HEK293 (cell line): ENCODE results near the gene ALOX5AP.

Experiments
- CTCF ChIA-PET: fragments of 350-600 bp; formaldehyde crosslinking; extraction: SDS; loops from one replicate; lab custom pipeline; 2021; ENCODE audit warnings: antibody characterized with exemption; lab: Yijun Ruan, JAX
- POLR2A ChIA-PET: fragments of 300-600 bp; formaldehyde crosslinking; extraction: SDS; loops from one replicate; lab custom pipeline; 2020; ENCODE audit warnings: antibody characterized with exemption, inconsistent platforms; lab: Yijun Ruan, JAX
- H3K27ac ChIP-seq: fragments of 200-500 bp; sonication (Bioruptor generic); 2 replicates; pipeline ENCODE4 v1.5.1; 2014; ENCODE audit warnings: low read depth, low read length, control low read depth, inconsistent platforms; ENCODE audit errors: extremely low read depth
- H3K36me3 ChIP-seq, 2 experiments: fragments of 200-500 bp in 1 of 2; sonication (Bioruptor generic) in 1 of 2; 1 replicate in 1 of 2; 2 replicates in 1 of 2; pipeline ENCODE4 v1.5.1; 2014 to 2017; ENCODE audit warnings: inconsistent platforms in 2 of 2, low read length in 2 of 2; ENCODE audit not compliant: control insufficient read depth in 2 of 2, insufficient read depth in 1 of 2
- H3K4me1 ChIP-seq: fragments of 200-500 bp; sonication (Bioruptor generic); 2 replicates; pipeline ENCODE4 v1.5.1; 2014; ENCODE audit warnings: mild to moderate bottlenecking, low read length, inconsistent platforms; ENCODE audit not compliant: control insufficient read depth, insufficient read depth
- H3K4me3 ChIP-seq: 2 replicates; pipeline ENCODE4 v1.5.1; 2011; ENCODE audit warnings: low read depth, mild to moderate bottlenecking, control low read depth, low read length, moderate library complexity
- H3K9me3 ChIP-seq: fragments of 200-500 bp; sonication (Bioruptor generic); 2 replicates; pipeline ENCODE4 v1.5.1; 2014; ENCODE audit warnings: low read depth, low read length, inconsistent platforms; ENCODE audit not compliant: control insufficient read depth, insufficient read depth
- KLF10 ChIP-seq: fragments of 450-650 bp; IDR thresholded peaks from 2 replicates; pipeline ENCODE4 v1.5.1; 2018; ENCODE audit warnings: missing biosample characterization, mild to moderate bottlenecking, missing genetic modification characterization
- OSR2 ChIP-seq: fragments of 450-650 bp; formaldehyde crosslinking; IDR thresholded peaks from 2 replicates; pipeline ENCODE4 v1.5.1; 2016; ENCODE audit warnings: missing biosample characterization, missing genetic modification characterization
- RBAK ChIP-seq: fragments of 450-650 bp; formaldehyde crosslinking; IDR thresholded peaks from 2 replicates; pipeline ENCODE4 v1.5.1; 2016; ENCODE audit warnings: missing biosample characterization, missing genetic modification characterization
- ZFP3 ChIP-seq: fragments of 450-650 bp; formaldehyde crosslinking; IDR thresholded peaks from 2 replicates; pipeline ENCODE4 v1.5.1; 2016; ENCODE audit warnings: low read depth, missing biosample characterization, missing genetic modification characterization
- ZNF132 ChIP-seq: fragments of 450-650 bp; formaldehyde crosslinking; IDR thresholded peaks from 2 replicates; pipeline ENCODE4 v1.5.1; 2017; ENCODE audit warnings: missing biosample characterization, missing genetic modification characterization, borderline replicate concordance
- ZNF223 ChIP-seq: fragments of 450-650 bp; formaldehyde crosslinking; IDR thresholded peaks from 2 replicates; pipeline ENCODE4 v1.5.1; 2016; ENCODE audit warnings: missing biosample characterization, missing genetic modification characterization
- ZNF274 ChIP-seq, 2 experiments: fragments of 200-500 bp in 1 of 2; fragments of 450-650 bp in 1 of 2; sonication (Bioruptor generic) in 1 of 2; formaldehyde crosslinking in 1 of 2; IDR thresholded peaks; 2 replicates each; pipeline versions ENCODE4 v1.5.1 to v1.6.1; 2014 to 2016; ENCODE audit warnings: borderline replicate concordance in 1 of 2, inconsistent platforms in 1 of 2, low read length in 1 of 2, missing biosample characterization in 1 of 2, missing genetic modification characterization in 1 of 2
- ZNF366 ChIP-seq: fragments of 450-650 bp; formaldehyde crosslinking; conservative IDR thresholded peaks from 2 replicates; pipeline ENCODE4 v1.5.1; 2016; ENCODE audit warnings: missing biosample characterization, missing genetic modification characterization
- ZNF555 ChIP-seq: fragments of 450-650 bp; formaldehyde crosslinking; conservative IDR thresholded peaks from 2 replicates; pipeline ENCODE4 v1.5.1; 2017; ENCODE audit warnings: missing biosample characterization, mild to moderate bottlenecking, missing genetic modification characterization, inconsistent platforms
- ZNF560 ChIP-seq: fragments of 450-650 bp; formaldehyde crosslinking; IDR thresholded peaks from 2 replicates; pipeline ENCODE4 v1.5.1; 2017; ENCODE audit warnings: missing biosample characterization, missing genetic modification characterization, borderline replicate concordance
- ZNF596 ChIP-seq: fragments of 450-650 bp; IDR thresholded peaks from 2 replicates; pipeline ENCODE4 v1.5.0; 2018; ENCODE audit warnings: missing biosample characterization, mild to moderate bottlenecking, missing genetic modification characterization, moderate library complexity
- ZNF670 ChIP-seq: fragments of 450-650 bp; formaldehyde crosslinking; IDR thresholded peaks from 2 replicates; pipeline ENCODE4 v1.5.1; 2016; ENCODE audit warnings: missing biosample characterization, missing genetic modification characterization, low read depth
- ZSCAN16 ChIP-seq: fragments of 450-650 bp; formaldehyde crosslinking; IDR thresholded peaks from 2 replicates; pipeline ENCODE4 v1.5.1; 2016; ENCODE audit warnings: missing biosample characterization, missing genetic modification characterization
- ZSCAN23 ChIP-seq: fragments of 450-650 bp; formaldehyde crosslinking; IDR thresholded peaks from 2 replicates; pipeline ENCODE4 v1.5.1; 2016; ENCODE audit warnings: missing biosample characterization, missing genetic modification characterization
- ZSCAN30 ChIP-seq: fragments of 450-650 bp; IDR thresholded peaks from 2 replicates; pipeline ENCODE4 v1.5.1; 2018; ENCODE audit warnings: missing biosample characterization, mild to moderate bottlenecking, missing genetic modification characterization, moderate library complexity
- TF ChIP-seq, protein P1 (sequence below): fragments of 450-650 bp; formaldehyde crosslinking; IDR thresholded peaks from 2 replicates; pipeline ENCODE4 v1.5.1; 2016; ENCODE audit warnings: missing biosample characterization, missing genetic modification characterization, borderline replicate concordance
- TF ChIP-seq, protein P2 (sequence below): fragments of 450-650 bp; formaldehyde crosslinking; IDR thresholded peaks from 2 replicates; pipeline ENCODE4 v1.5.1; 2017; ENCODE audit warnings: missing biosample characterization, missing genetic modification characterization
- TF ChIP-seq, protein P3 (sequence below): fragments of 450-650 bp; formaldehyde crosslinking; conservative IDR thresholded peaks from 2 replicates; pipeline ENCODE4 v1.5.1; 2016; ENCODE audit warnings: low read depth, missing biosample characterization, missing genetic modification characterization

ALOX5AP gene

DNA sequence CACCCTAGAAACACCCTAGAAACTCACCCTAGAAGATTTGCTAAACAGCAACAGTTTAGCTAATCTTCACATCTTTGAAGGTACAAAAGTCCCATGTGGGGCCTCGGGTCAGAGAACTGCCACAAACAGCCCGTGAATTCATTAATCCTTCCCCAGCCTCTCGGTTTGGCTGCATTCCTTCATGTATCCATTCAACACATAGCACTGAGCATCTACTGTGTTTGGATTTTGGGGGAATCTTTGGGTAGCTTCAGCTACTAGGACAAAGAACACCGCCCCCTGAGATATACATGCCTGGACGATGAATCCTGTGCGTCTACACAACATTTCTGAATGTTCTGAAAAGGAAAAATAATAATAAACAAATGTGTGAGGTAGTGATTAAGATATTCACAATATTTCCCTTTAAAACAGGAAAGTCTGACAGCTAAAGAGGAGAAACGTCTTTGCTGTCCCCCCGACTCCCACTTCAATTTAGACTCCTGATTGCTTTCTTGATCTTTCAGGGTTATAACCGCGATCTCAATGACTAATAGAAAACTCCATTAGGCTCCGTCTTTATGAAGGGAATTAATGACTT is 63.5 kb downstream of the ALOX5AP start (continued):
- TF ChIP-seq ZNF670 (tag by site-specific recombination) = no peak
- no peak for TF ChIP-seq KLF10 (tag by site-specific recombination)
- TF ChIP-seq OSR2 (tag by site-specific recombination) = no peak
- TF ChIP-seq, protein P1, sequence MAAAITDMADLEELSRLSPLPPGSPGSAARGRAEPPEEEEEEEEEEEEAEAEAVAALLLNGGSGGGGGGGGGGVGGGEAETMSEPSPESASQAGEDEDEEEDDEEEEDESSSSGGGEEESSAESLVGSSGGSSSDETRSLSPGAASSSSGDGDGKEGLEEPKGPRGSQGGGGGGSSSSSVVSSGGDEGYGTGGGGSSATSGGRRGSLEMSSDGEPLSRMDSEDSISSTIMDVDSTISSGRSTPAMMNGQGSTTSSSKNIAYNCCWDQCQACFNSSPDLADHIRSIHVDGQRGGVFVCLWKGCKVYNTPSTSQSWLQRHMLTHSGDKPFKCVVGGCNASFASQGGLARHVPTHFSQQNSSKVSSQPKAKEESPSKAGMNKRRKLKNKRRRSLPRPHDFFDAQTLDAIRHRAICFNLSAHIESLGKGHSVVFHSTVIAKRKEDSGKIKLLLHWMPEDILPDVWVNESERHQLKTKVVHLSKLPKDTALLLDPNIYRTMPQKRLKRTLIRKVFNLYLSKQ = no peak
- TF ChIP-seq, protein P2, sequence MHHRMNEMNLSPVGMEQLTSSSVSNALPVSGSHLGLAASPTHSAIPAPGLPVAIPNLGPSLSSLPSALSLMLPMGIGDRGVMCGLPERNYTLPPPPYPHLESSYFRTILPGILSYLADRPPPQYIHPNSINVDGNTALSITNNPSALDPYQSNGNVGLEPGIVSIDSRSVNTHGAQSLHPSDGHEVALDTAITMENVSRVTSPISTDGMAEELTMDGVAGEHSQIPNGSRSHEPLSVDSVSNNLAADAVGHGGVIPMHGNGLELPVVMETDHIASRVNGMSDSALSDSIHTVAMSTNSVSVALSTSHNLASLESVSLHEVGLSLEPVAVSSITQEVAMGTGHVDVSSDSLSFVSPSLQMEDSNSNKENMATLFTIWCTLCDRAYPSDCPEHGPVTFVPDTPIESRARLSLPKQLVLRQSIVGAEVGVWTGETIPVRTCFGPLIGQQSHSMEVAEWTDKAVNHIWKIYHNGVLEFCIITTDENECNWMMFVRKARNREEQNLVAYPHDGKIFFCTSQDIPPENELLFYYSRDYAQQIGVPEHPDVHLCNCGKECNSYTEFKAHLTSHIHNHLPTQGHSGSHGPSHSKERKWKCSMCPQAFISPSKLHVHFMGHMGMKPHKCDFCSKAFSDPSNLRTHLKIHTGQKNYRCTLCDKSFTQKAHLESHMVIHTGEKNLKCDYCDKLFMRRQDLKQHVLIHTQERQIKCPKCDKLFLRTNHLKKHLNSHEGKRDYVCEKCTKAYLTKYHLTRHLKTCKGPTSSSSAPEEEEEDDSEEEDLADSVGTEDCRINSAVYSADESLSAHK (tag by site-specific recombination) = no peak
- TF ChIP-seq, all 188 proteins: peak for 0

- TF ChIP-seq ZNF560 (tag by site-specific recombination) (no peak), ZNF132 (tag by site-specific recombination) (no peak), ZNF274 (IDR thresholded peaks at IDR 0.05; ENCODE audit: low read length) (no peak), ZNF274 (tag by site-specific recombination; IDR thresholded peaks at IDR 0.05; ENCODE audit: borderline replicate concordance) (no peak), ZFP3 (tag by site-specific recombination) (no peak), ZSCAN23 (tag by site-specific recombination) (no peak)
- Histone ChIP-seq H3K36me3 (no peaks in the 10 kb centered on the region), H3K4me1 (no peaks in the 10 kb centered on the region), H3K9me3 (no peaks in the 10 kb centered on the region), H3K27ac (no peak overlapping the region), H3K4me3 (no peak overlapping the region)
- POLR2A ChIA-PET = no interaction called here
- CTCF ChIA-PET = interaction anchor here (0.7 kb wide), 1 partner anchor 41 kb away, joined by 6 read pairs; no protein-coding TSS in a partner anchor
Measured at GRCh38 chr13:30799356-30799824, 64.0 kb downstream of the ALOX5AP start.

GRCh38 chr13:30800107-30800506 is 64.8 kb downstream of the ALOX5AP start:
- Histone ChIP-seq H3K9me3 (no peaks in the 10 kb centered on the region), H3K4me1 (no peaks in the 10 kb centered on the region), H3K27ac (no peak overlapping the region), H3K4me3 (no peak overlapping the region), H3K36me3 (no peaks in the 10 kb centered on the region)
- ChIA-PET POLR2A (no interaction called here), CTCF (no interaction called here)
- TF ChIP-seq RBAK (tag by site-specific recombination) = no peak
- TF ChIP-seq ZNF596 = no peak
- TF ChIP-seq ZNF555 = no peak
- peak; percentile 67; the same call in 1 of the 2 replicates for TF ChIP-seq ZNF366 (tag by site-specific recombination)
- TF ChIP-seq ZNF223 (tag by site-specific recombination) = no peak
- TF ChIP-seq ZSCAN16 (tag by site-specific recombination) = no peak
- TF ChIP-seq, protein P3, sequence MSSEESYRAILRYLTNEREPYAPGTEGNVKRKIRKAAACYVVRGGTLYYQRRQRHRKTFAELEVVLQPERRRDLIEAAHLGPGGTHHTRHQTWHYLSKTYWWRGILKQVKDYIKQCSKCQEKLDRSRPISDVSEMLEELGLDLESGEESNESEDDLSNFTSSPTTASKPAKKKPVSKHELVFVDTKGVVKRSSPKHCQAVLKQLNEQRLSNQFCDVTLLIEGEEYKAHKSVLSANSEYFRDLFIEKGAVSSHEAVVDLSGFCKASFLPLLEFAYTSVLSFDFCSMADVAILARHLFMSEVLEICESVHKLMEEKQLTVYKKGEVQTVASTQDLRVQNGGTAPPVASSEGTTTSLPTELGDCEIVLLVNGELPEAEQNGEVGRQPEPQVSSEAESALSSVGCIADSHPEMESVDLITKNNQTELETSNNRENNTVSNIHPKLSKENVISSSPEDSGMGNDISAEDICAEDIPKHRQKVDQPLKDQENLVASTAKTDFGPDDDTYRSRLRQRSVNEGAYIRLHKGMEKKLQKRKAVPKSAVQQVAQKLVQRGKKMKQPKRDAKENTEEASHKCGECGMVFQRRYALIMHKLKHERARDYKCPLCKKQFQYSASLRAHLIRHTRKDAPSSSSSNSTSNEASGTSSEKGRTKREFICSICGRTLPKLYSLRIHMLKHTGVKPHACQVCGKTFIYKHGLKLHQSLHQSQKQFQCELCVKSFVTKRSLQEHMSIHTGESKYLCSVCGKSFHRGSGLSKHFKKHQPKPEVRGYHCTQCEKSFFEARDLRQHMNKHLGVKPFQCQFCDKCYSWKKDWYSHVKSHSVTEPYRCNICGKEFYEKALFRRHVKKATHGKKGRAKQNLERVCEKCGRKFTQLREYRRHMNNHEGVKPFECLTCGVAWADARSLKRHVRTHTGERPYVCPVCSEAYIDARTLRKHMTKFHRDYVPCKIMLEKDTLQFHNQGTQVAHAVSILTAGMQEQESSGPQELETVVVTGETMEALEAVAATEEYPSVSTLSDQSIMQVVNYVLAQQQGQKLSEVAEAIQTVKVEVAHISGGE (tag by site-specific recombination) = no peak
- TF ChIP-seq ZSCAN30 (tag by site-specific recombination) = no peak
